ENCODE results near the gene SLC35B2.
"Not testable (repeated sequence)": the region's sequence is repeated elsewhere in the genome, so short reads cannot be mapped to it uniquely, and the experiment has no call there.

The SLC35B2 gene

DNA sequence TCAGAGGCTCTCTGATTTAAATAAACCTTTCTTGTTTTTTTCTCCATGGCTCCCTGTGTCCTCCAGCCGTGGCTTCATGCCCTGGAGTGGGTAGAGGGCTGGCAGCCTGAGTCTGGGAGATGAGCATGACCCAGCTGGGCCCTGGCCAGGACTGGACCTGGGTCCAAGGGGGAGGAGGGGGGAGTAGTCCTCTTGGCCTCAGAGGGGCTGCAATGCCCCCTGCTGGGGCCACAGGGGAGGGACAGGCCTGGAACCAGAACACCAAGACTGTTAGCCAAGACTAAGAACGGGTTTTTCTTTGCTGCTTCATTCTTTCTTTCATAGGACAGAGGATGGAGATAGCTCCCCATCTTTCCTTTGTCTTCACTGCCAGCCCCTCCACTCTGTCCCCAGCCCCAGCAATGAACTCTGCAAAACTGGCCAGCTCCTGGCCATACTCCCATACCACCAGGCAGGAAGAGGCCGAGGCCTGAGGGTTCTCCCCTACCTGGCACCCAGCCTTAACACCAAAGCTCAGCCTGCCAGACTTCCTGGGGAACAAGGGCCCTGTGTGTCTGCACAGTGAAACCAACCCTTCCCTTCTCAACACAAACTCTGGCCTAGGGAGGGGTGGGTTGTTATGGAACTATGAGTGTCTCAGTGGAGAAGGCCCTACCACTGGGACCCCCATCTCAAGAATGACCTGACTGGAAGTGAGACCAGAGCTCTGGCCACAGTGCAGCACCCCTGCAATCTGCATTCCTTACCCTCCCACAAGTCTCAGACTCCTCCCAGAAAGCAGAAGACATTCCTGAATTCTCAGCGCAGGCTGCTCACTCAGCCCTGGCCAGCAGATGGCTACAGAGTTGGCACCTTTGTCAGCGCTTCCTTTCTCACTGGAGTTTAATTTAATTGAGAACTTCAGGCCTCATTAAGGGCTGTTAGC, 23.0 kb downstream of the SLC35B2 start:
- no peak for DNase-seq (ENCODE audit: low spot score)

DNA sequence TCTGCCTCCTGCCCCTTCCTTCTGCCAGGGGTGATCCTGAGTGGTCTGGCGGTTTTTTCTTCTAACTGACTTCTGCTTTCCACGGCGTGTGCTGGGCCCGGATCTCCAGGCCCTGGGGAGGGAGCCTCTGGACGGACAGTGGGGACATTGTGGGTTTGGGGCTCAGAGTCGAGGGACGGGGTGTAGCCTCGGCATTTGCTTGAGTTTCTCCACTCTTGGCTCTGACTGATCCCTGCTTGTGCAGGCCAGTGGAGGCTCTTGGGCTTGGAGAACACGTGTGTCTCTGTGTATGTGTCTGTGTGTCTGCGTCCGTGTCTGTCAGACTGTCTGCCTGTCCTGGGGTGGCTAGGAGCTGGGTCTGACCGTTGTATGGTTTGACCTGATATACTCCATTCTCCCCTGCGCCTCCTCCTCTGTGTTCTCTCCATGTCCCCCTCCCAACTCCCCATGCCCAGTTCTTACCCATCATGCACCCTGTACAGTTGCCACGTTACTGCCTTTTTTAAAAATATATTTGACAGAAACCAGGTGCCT, 23.7 kb downstream of the SLC35B2 start:
- no peak for DNase-seq (ENCODE audit: low spot score)

DNA sequence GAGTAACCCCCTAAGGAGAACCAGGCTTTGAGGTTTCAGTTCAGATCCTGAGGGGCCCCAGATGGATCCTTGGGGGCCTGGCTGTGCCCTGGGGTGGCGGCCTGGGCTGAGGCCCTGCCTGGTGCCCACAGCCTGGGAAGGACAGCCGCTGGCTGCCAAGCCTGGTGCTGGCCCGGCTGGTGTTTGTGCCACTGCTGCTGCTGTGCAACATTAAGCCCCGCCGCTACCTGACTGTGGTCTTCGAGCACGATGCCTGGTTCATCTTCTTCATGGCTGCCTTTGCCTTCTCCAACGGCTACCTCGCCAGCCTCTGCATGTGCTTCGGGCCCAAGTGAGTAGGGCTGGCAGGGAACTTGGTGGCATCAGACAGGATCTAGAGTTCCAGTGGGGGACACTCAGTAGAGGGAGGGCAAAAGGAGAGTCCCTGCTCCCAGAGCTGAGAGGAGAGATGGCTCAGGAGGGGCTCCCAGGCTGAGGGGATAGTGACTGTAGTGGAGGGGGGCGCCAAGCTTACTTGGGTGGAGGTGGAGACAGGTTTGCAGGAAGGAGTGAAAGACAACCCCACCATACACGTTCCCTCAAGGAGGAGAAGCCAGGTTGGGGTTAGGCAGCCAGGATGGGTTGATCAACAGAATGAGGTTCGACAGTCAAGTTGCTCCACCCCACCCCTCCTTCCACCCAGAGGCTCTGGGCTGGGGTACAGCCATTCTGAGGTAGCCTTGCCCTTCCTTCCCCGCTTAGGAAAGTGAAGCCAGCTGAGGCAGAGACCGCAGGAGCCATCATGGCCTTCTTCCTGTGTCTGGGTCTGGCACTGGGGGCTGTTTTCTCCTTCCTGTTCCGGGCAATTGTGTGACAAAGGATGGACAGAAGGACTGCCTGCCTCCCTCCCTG, 24.4 kb downstream of the SLC35B2 start:
- no peak for DNase-seq (ENCODE audit: low spot score)

DNA sequence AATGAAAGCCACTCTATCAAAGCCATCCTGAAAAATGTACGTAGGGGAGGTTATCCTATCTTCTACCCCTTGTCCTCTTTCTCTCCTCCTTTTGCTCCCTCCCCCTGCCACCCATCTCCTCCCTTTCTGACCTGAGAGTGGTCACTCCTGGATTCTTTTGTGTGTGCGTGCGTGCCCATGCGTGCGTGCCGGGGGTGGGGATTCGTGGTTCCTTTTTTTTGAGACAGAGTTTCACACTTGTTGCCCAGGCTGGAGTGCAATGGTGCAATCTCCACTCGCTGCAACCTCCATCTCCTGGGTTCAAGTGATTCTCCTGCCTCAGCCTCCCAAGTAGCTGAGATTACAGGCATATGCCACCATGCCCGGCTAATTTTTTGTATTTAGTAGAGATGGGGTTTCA, 25.9 kb downstream of the SLC35B2 start:
- DNase-seq (ENCODE audit: low spot score) = not testable (repeated sequence)

DNA sequence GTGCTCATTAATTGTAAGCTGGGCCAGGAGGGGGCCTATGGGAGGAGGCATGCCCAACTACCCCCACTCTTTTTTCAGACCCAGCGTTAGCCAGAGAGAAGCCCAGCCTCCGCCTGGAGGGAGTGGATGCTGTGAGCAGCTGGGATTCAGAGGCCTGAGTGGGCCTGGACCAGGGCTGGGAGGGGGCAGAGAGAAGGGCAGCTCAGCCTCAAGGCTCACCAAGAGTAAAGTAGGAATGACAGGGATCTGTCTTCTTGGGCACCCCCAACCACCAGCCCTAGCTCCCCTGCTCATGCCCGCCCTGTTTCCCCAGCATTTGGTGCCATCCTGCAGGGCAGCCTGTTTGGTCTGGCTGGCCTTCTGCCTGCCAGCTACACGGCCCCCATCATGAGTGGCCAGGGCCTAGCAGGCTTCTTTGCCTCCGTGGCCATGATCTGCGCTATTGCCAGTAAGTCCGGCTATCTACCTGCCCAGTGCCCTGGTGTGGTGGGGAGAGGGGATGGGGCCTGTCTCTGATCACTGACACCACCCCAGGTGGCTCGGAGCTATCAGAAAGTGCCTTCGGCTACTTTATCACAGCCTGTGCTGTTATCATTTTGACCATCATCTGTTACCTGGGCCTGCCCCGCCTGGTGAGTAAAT, 27.2 kb downstream of the SLC35B2 start:
- no peak for DNase-seq (ENCODE audit: low spot score)

DNA sequence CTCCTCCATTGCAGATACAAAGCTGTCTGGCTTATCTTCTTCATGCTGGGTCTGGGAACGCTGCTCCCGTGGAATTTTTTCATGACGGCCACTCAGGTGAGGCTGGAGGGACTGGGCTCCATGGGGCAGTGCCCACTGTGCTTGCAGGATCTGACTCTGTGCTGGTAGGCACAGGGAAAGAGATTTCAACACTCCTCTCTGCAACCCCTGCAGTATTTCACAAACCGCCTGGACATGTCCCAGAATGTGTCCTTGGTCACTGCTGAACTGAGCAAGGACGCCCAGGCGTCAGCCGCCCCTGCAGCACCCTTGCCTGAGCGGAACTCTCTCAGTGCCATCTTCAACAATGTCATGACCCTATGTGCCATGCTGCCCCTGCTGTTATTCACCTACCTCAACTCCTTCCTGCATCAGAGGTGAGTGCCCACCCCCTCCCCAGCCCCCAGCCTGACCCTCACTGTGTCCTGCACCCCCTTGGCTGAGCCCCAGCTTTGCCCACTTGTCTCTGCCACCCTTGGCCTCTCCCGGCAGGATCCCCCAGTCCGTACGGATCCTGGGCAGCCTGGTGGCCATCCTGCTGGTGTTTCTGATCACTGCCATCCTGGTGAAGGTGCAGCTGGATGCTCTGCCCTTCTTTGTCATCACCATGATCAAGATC, 27.8 kb downstream of the SLC35B2 start:
- no peak for DNase-seq (ENCODE audit: low spot score)

DNA sequence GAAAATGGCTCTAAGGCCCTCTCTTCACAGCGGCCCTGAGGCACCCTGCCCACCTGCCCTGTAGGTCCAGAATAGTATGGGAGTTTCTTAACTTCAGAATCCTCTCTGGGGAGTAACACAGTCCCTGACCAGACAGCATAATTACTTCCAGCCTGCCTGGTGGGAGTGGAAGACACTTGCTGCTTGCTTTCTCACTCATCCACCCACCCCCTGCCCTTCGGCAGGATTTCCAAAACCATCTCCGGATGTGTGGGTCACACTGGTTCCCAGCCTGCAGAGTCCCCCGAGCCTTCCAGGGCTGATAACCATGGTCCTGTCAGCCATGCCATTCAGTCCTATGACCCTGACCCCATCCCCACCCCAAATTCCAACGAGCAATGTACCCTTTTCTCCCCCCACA, 28.5 kb downstream of the SLC35B2 start:
- DNase-seq (ENCODE audit: low spot score) = no peak

DNA sequence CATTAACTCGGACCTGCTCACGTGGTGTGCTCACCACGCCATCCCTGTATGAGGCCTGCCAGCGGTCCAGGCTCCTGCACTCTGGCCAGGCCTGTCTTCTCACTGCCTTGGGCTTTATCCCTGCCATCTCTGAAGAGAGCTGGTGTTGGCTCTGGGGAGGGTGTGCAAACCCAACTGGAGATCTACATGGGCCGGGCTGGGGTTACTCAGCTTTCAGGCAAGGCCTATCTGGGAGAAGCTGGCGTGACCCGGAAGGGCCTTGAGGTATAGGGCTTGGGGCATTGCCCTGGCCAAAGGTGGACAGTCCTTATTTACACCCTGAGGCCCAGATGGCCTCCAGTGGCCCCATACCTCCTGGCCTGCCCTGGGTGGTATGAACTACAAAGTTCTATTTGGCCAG, 28.9 kb downstream of the SLC35B2 start:
- DNase-seq (ENCODE audit: low spot score) = no peak

DNA sequence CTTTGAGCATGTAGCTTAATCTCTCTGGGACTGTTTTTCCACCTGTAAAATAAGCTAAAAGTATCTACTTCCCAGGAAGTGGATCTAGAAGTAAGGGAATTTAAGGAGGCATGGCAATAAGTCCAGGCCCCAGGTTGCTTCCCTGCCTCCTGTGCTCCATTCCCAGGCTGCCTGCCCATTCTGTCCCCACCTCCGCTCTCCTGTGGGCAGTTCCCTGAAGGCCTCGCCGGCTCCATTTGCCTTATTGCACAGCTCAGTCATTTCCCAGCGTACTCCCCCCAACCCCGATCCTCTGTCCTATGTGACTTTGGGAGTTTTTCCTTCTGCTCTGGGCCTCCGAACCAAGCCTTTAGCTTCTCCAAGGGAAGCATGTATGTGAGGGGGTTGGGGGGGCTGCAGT, 29.3 kb downstream of the SLC35B2 start:
- no peak for DNase-seq (ENCODE audit: low spot score)

DNA sequence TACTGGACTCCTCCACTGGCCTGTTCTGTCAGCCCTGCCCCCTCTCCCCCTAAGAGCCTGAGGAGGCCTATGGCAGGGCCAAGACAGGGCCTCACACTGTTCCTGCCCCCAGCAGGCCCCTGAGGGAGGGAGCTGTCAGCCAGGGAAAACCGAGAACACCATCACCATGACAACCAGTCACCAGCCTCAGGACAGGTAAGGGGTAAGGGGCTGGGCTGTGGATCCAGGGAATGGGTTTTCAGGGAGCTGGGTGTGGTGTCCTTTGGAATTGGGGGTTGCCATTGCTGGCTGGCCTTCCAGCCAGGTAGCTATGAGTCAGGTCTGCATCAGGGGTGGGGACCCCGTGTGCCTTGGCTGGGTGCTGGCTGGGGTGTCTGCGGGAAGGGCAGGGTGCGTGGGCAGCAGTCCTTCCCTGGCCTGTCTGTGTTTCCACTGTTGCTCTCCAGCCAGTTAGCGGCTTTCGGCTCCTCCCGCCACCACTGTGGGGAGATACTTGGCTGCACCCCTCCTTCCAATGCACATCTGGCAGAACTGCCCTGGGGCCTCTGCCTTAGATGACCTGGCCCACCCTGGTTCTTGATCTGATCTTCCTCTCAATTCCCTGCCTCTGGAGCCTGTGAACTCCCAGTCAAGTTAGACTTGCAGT, 30.1 kb downstream of the SLC35B2 start:
- DNase-seq (ENCODE audit: low spot score) = no peak

DNA sequence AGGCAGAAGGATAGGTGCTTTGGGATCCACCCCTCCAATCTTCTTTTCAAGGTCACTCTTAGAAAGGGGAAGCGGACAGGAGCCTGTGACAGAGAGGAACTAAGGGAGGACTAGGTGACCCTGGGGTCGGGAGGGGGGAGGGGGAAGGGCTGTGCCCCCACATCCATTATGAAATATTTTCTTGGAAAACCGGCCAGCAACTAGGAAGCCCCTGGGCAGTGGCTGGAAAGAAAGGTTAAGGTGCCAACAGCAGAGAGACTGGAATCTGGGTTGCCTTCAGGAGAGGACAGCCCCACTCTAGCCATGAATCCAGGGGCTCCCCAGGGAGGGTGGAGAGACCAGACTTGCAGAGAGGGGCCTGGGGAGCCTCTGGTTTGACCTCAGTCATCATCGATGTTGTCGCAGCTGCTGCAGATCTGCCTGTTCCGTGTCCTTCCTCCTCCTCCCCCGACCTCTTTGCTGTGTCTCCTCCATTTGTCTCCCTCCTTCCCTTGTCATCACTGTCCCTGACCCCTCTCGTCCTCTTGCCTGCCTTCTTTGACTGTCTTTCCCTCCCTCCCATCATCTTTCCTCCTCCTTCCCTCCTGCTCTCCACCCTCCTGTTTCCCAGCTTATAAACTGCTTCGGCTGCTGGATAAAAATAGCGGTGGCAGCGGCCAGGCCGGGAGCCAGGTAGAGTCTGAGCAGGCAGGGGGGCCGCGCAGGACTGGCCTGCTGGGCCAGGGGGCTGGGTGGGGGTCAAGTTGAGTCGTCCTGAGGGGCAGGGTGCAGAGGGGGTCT, 30.8 kb downstream of the SLC35B2 start:
- no peak for DNase-seq (ENCODE audit: low spot score)

DNA sequence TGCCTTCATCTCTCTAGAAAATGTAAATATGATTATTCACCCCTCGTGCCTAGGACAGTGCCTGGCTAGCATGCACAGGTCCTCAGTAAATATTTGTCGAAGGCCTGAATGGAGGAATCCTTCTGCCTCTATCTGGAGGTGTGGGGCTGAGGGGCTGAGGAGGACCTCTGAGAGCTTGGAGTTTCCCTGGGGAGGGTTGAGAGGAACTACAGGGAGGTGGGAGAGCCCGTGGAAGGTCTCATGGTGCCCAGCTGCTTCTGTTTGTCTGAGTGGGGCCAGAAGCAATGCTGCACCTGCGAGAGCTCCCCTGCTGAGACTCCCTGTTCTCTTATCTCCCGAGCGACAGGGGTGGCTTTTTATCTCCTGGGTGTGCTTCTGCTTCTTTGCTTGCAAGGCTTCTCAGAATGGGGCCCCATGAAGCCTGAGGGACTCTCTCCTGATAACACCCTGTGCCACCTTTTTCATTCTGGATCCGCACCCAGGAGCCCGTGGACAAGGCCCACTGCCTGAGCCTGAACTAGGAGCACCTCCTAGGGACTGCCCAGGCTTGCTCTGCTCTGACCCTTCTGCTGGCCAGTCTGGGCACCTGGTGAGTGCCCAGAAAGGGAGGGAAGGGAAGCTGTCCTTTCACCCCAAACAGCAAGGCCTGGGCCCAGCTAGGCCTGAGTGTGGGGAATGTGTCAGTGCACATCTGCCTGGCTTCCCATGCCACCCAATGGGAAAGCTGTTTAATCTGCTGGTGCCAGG, 31.6 kb downstream of the SLC35B2 start:
- no peak for DNase-seq (ENCODE audit: low spot score)

DNA sequence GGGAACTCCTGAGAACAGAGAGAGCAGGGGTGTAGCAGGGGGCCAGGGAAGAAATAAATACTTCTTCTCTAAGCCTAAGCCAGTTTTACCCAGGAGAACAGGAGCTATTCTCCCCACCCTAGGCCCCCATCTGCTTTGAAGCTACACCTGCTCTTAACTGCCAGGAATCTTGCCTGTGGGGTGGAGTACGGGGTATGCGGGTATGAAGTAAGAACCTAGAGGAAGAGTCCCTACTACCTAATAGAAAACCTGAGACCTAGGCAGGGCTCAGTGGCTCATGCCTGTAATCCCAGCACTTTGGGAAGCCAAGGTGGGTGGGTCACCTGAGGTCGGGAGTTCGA, 32.4 kb downstream of the SLC35B2 start:
- no peak for DNase-seq (ENCODE audit: low spot score)

DNA sequence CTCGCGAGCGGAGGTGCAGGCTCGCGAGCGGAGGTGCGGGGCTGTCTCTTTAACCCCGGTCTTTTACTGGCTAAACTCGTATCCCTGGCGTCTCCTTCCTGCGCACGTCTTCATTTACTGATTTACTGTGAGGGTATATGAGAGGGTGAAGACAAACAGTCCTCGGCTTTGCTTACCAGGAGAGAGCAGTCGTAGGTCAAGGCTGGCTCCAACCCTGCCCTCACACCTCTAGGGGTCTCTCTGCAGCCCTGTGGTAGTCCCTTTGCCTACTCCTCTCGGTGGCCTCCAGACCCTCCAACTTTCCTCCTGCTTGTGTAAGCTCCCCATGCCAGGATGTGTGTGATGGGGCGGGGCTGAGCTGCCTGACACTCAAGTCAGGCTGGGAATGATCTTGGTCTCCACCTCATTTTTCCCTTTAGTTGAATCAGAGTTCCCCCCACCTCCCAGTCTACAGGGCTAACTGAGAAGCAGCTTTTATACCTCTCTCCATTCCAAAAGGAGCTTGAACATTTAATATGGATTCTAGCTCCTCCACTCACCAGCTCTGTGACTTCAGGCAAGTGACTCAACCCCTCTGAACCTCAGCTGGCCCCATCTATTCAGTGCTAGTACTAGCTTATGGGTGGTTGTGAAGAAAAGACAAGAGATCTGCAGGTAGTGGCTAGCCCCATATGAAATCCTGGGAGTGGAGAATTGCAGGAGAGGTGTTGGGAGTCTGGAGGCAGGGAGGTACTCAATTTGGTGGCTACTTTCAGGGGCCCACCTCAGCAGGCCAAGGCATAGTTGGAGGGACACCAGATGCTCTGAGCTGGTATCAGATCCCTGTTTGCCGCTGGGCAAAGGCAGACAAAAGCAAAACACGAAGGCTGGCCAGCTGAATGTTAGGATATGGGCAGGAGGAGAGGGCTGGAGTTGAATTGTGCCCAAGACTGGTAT, 33.0 kb downstream of the SLC35B2 start:
- peak; percentile 41 for DNase-seq (ENCODE audit: low spot score)

DNA sequence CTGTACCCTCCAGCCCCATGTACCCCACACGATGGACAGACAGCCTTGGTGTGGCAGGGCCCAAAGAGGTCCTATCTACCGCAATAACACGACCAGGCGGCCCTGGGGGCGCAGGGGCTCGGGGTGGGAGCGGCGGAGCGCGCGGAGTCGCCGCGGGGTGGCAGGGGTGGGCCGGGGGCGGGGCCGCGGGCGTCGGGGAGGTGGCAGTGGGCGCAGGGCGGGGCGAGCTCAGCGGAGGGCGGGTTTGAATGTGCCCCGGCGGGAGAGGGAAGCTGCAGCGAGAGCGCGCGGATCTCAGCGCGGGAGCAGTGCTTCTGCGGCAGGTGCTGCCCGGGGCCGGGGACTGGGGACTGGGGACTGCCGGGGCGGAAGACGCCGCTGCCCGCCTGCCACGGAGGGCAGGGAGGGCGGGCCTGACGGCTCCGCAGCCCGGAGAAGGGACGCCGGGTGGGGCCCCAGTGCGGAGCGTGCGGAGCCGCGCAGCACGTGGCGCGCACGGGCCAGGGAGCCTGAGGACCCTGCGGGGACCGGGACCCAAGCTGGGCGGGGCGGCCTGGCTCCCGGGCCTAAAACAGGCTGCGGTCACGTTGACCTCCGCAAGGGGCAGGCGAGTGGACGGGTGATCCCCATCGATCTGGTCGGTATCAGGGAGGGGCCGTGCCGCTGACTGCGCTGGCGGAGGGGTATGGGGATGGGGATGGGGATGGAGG, 33.9 kb downstream of the SLC35B2 start, which contains the start of gene SLC29A1:
Gene SLC29A1, plus strand, starts transcription at position 277 of the 710 bp plus-strand sequence. CDS start 3,719 bp downstream, outside the sequence.
- peak; percentile 67 for DNase-seq (ENCODE audit: low spot score)

DNA sequence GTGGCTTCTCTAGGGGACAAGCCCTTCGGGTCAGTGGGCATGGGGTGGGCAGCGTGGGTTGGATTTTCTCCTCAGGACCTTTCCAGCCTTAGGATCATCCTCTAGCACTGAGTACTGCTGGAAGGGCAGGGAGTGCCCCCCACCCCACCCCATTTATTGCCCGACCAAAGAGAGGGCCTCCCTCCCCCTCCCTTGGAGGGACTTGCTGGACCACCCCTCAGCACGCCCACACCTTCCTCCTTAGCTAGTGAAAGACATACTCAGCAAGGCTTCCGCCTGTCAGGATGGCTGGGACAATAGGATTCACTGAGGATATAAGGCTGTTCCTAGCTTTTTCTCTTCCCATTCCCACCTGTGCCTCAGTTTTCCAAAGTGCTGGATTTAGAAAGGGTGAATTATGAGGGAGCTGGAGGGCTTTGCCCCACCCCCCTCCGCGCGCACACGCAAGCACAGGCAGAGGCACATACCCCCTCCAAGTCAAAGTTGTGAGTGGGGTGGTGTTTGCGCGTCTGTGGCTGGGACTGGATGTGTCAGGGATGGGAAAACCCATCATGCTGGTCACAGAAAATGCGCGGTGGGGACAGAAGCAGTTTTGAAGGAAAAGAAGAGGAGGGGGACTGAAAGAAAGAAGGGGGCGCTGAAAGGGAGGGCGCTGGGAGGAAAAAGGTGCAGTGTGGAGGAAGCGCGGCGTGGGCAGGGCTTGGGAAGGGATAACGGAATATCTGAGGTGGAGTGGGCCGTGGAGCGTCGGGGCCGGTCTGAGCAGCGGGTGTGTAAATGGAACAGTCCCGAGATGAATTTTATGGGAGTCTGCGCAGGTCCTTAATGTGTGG, 34.6 kb downstream of the SLC35B2 start:
- no peak for DNase-seq (ENCODE audit: low spot score)

DNA sequence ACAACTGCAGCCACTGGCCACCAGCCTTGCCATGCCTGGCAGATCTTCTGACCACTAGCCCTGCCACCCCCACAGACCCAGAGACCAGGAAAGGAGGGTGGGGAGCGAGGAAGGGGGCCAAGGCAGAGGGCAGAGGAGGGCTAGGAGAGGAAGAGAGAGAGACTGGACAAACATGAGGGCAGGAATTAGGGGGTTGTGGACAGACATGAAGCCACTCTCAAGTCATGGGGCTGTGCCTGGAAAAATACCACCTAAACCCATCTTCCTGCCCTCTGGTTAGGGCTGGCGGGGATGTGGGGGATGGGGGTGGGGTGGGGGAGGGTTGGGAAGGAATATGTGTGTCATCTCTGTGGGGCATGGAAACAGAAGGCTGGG, 35.4 kb downstream of the SLC35B2 start:
- no peak for DNase-seq (ENCODE audit: low spot score)

Data from SW480 (cell line).